Epithelial cell of esophagus (primary cell): ENCODE measurements around the gene TMEFF2.

ENCODE experiments used
- DNase-seq: peaks from one replicate; pipeline ENCODE4 v3.0.0; 2010; ENCODE audit warnings: low read depth
- H3K4me3 ChIP-seq: 2 replicates; pipeline ENCODE4 v1.5.1; 2011; ENCODE audit warnings: mild to moderate bottlenecking, low read length, control low read depth
- CTCF ChIP-seq: IDR thresholded peaks from 2 replicates; pipeline ENCODE4 v1.5.1; 2011; ENCODE audit warnings: low read depth, mild to moderate bottlenecking, low read length, control low read depth, inconsistent platforms; ENCODE audit not compliant: insufficient read depth; ENCODE audit errors: missing control alignments

TMEFF2 gene

GRCh38 chr2:192197357-192197756, 2.6 kb upstream of the TMEFF2 start:
- no peak overlapping the region for H3K4me3 ChIP-seq
- peak; percentile 35 for TF ChIP-seq CTCF
- DNase-seq: peak; percentile 9

- TF ChIP-seq CTCF: no peak
- H3K4me3 ChIP-seq: no peak overlapping the region
- DNase-seq: no peak
Observed at GRCh38 chr2:192196421-192197194, 1.9 kb upstream of the TMEFF2 start.

- peak overlapping the region; percentile 41 for H3K4me3 ChIP-seq
- peak; percentile 21 for DNase-seq
- TF ChIP-seq CTCF: no peak
Observed at GRCh38 chr2:192195548-192196418, 1.1 kb upstream of the TMEFF2 start.

- H3K4me3 ChIP-seq: peak overlapping the region; percentile 3
- no peak for TF ChIP-seq CTCF
- DNase-seq: peak; percentile 15
Observed at GRCh38 chr2:192194265-192194865, 368 bp downstream of the TMEFF2 start.

GRCh38 chr2:192190474-192190873, 4.3 kb downstream of the TMEFF2 start:
- peak; percentile 56 for DNase-seq
- H3K4me3 ChIP-seq: no peak overlapping the region
- TF ChIP-seq CTCF: peak; percentile 58

- DNase-seq: no peak
- H3K4me3 ChIP-seq: no peak overlapping the region
- no peak for TF ChIP-seq CTCF
Observed at GRCh38 chr2:192186806-192187205, 7.9 kb downstream of the TMEFF2 start.
